Sigmoid colon (tissue), 7 donors: Measurements from ENCODE around the gene TLL2. TPM values are rescaled to one million over a fixed set of nuclear protein-coding genes. Genes with fewer than 3 reads are reported as not detected.

Experiments used
- DNase-seq: peaks from one replicate; pipeline ENCODE4 v3.0.0-alpha.2; 2019
- H3K27ac ChIP-seq, 4 donors: fragments of 200-600 bp; sonication (generic); one replicate each; pipeline ENCODE4 v1.5.1; 2016 to 2019; ENCODE audit warnings: mild to moderate bottlenecking in 1 of 4
- H3K27me3 ChIP-seq, 3 donors: fragments of 200-600 bp; sonication (generic); one replicate each; pipeline ENCODE4 v1.5.1; 2019; ENCODE audit warnings: mild to moderate bottlenecking in 1 of 3
- H3K36me3 ChIP-seq, 4 donors: fragments of 200-600 bp; sonication (generic); one replicate each; pipeline ENCODE4 v1.5.1; 2016 to 2019
- H3K4me1 ChIP-seq, 4 donors: fragments of 200-600 bp; sonication (generic); one replicate each; pipeline ENCODE4 v1.5.1; 2017 to 2019
- H3K4me3 ChIP-seq, 4 donors: fragments of 200-600 bp; sonication (generic); one replicate each; pipeline ENCODE4 v1.5.1; 2017 to 2019; ENCODE audit warnings: mild to moderate bottlenecking in 2 of 4, moderate library complexity in 1 of 4
- H3K9me3 ChIP-seq, 4 donors: fragments of 200-600 bp in 3 of 4; sonication (generic) in 3 of 4; one replicate each; pipeline versions ENCODE4 v1.5.1 to v1.6.1; 2013 to 2019
- EP300 ChIP-seq, 4 donors: sonication (generic); formaldehyde crosslinking; IDR thresholded peaks; one replicate each; pipeline ENCODE4 v1.6.1; 2017; ENCODE audit warnings: antibody characterized with exemption in 4 of 4
- POLR2A ChIP-seq, 2 donors: fragments of 450-650 bp; IDR thresholded peaks; one replicate each; pipeline ENCODE4 v1.6.1; 2016; ENCODE audit warnings: antibody characterized with exemption in 2 of 2, mild to moderate bottlenecking in 2 of 2, moderate library complexity in 2 of 2
- POLR2AphosphoS5 ChIP-seq, 4 donors: sonication (generic); formaldehyde crosslinking; IDR thresholded peaks; one replicate each; pipeline ENCODE4 v1.6.1; 2017; ENCODE audit warnings: antibody characterized with exemption in 4 of 4
- WGBS, 2 donors: extraction: QIAGEN DNeasy Blood & Tissue Kit; methylation state at CpG; one replicate each; pipeline ENCODE4 v1.1.7; 2013; 5-methylcytosine and 5-hydroxymethylcytosine counted together
- intact Hi-C: fragments of 100-400 bp; cut with DNase I; formaldehyde crosslinking; loops from one replicate; pipeline ENCODE4 v1.15.1; 2023
- polyA plus RNA-seq, 3 donors: library from polyadenylated mRNA; stranded (reverse); fragments of 200-250 nt; gene quantifications; one replicate each; pipeline ENCODE4 v1.2.3, GENCODE V29; 2013
- total RNA-seq, 4 donors: library from RNA; depleted of rRNA; stranded (reverse); fragments of >200 nt; gene quantifications; one replicate each; pipeline ENCODE4 v1.1.0, GENCODE V29; 2016
- TF ChIP-seq, protein P1 (sequence below), 4 experiments: fragments of 450-650 bp in 3 of 4; fragments of 200-600 bp in 1 of 4; IDR thresholded peaks; one replicate each; pipeline ENCODE4 v1.5.1; 2016 to 2019; ENCODE audit warnings: antibody characterized with exemption in 4 of 4, mild to moderate bottlenecking in 3 of 4, moderate library complexity in 2 of 4
- donor health status: healthy with polysubstance abuse.
- donor health status: Bipolar disorder and iron deficiency.
- donor health status: healthy.

Gene TLL2
- total and polyA plus RNA-seq, 7 donors, result 0.14 to 2.2 (median 0.36) TPM; not detected in 2

DNA sequence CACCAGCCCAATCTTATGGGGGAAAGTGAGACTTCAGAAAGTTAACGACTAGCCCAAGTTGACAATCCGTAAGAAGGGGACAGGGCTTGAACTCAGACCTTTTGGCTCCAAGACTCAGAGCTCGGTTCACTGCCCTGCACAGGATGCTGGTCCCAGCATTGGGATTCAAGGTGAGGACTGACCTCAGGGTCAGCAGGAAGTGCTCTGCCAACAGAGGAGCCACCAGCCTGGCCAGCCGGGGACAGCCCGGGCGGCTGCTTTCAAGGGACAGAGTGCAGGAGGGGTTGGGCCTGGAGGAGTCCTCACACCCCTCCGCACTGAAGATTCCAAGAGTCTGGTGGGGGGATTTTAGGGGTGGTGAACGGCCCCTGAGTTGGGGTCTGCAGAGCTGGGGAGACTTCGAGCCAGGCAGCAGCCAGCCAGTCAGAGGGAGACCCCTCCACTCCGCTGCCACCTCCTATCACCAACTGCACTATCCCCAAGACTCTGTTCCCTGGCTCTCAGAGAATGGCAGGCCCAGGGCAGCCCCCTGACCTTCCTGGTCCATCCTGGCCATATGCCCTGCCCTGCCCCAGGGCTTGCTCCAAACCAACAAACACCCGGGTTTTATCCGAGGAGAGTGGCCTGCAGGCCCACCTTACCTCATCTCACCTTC, 19.7 kb downstream of the TLL2 start:
- H3K27ac ChIP-seq, result no peak overlapping the region
- WGBS, 2 donors, result 86 to 94% methylated on average over 12 of the region's 12 CpGs
- no peak for DNase-seq
- no peak overlapping the region for H3K4me3 ChIP-seq
- intact Hi-C loops, result no loop called here
- no peaks in the 10 kb centered on the region for H3K36me3 ChIP-seq
- H3K4me1 ChIP-seq, result no peaks in the 10 kb centered on the region
- no peak for TF ChIP-seq EP300 (IDR thresholded peaks at IDR 0.05)
- TF ChIP-seq POLR2AphosphoS5 (IDR thresholded peaks at IDR 0.05), result no peak
- TF ChIP-seq POLR2A (IDR thresholded peaks at IDR 0.05), result no peak
- TF ChIP-seq, protein P1, sequence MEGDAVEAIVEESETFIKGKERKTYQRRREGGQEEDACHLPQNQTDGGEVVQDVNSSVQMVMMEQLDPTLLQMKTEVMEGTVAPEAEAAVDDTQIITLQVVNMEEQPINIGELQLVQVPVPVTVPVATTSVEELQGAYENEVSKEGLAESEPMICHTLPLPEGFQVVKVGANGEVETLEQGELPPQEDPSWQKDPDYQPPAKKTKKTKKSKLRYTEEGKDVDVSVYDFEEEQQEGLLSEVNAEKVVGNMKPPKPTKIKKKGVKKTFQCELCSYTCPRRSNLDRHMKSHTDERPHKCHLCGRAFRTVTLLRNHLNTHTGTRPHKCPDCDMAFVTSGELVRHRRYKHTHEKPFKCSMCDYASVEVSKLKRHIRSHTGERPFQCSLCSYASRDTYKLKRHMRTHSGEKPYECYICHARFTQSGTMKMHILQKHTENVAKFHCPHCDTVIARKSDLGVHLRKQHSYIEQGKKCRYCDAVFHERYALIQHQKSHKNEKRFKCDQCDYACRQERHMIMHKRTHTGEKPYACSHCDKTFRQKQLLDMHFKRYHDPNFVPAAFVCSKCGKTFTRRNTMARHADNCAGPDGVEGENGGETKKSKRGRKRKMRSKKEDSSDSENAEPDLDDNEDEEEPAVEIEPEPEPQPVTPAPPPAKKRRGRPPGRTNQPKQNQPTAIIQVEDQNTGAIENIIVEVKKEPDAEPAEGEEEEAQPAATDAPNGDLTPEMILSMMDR (IDR thresholded peaks at IDR 0.05), result no peak
- H3K27me3 ChIP-seq, result no peaks in the 10 kb centered on the region
- no peaks in the 10 kb centered on the region for H3K9me3 ChIP-seq

DNA sequence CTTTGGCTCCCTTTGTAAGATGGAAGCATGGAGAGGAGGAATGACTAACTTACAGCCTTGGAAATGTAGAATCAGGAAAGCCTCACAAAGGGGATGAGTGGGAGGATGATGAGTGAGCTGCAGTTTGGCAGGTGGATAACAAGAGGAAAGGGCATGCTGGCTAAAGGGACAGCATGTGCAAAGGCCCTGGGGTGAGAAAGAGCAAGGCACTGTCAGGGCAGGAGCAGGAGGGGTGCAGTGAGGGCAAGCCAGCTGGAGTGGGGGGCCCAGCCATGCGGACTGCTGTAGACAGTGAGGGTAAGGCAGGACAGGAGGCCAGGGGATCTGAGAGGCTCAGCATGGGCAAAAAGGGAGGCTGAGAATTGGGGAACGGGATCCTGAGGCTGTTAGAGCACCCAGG, 20.5 kb downstream of the TLL2 start:
- Histone ChIP-seq H3K27ac (no peak overlapping the region), H3K36me3 (no peaks in the 10 kb centered on the region), H3K4me1 (no peaks in the 10 kb centered on the region), H3K27me3 (no peaks in the 10 kb centered on the region), H3K9me3 (no peaks in the 10 kb centered on the region), H3K4me3 (no peak overlapping the region)
- intact Hi-C loops, result no loop called here
- TF ChIP-seq POLR2A (IDR thresholded peaks at IDR 0.05) (no peak), POLR2AphosphoS5 (IDR thresholded peaks at IDR 0.05) (no peak), EP300 (IDR thresholded peaks at IDR 0.05) (no peak)
- TF ChIP-seq, protein P1 (IDR thresholded peaks at IDR 0.05), result no peak
- WGBS, 2 donors, result 92% methylated on average over 2 of the region's 2 CpGs
- DNase-seq, result no peak

DNA sequence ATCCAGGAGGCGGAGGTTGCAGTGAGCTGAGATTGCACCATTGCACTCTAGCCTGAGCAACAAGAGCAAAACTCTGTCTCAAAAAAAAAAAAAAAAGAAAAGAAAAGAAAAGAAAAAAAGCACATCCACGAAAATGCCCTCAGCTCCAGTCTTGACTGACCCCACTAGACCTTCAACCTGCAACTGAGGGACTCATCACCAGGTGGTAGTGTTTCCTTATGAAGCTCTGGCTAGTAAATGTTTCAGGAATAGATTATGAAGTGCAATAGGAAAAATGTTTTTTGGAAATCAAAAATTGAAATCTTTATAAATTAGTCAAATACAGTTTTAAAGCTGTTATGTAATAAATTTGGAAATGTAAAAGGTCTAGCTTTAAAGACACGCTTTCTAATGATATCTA, 22.4 kb downstream of the TLL2 start:
- Histone ChIP-seq H3K4me3 (no peak overlapping the region), H3K9me3 (no peaks in the 10 kb centered on the region), H3K27me3 (peaks cover 0 to 7% (median 0%) of the 10 kb centered on the region in 3 donors), H3K4me1 (no peaks in the 10 kb centered on the region), H3K36me3 (no peaks in the 10 kb centered on the region), H3K27ac (no peak overlapping the region)
- 72 to 82% methylated on average over 3 of the region's 3 CpGs for WGBS, 2 donors
- TF ChIP-seq POLR2A (IDR thresholded peaks at IDR 0.05), result no peak
- TF ChIP-seq, protein P1 (IDR thresholded peaks at IDR 0.05), result no peak
- no peak for TF ChIP-seq EP300 (IDR thresholded peaks at IDR 0.05)
- no peak for TF ChIP-seq POLR2AphosphoS5 (IDR thresholded peaks at IDR 0.05)
- intact Hi-C loops, result no loop called here
- no peak for DNase-seq

DNA sequence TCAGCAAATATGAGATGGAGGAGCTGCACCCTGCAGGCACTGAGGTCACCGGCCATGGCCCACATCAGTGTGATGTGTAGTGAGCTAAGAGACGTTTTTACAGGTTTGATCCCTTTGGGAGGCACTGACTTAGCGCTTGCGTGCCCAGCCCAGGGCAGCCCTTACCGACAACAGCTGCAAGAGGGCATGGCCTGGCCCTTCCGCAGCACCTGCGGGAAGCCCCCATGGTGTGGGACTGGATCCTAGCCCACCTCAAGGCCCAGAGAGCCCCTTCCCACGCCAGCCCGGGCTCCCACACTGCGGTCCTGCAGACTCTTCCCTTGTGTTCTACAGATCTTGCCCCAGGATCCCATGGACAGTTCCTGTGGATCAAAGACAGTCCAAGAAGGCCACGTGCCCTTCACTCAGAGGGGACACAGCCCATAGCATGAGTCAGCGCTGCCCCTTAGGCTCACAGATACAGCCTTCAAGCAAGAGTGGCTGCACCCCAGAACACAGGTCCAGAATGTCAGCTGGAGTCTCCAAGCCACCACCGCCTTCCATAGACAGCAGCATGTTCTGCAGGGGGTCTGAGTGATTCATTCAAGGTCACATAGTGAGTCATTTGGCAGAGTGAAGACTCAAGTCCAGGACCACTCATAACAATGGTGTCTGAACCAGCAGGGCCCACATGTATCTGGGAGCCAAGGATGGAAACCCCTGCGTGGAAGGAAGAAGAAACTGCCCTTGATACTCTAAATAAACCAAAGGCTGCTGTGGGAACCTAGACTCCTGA, 25.4 kb downstream of the TLL2 start:
- Histone ChIP-seq H3K27me3 (peaks cover 0 to 7% (median 0%) of the 10 kb centered on the region in 3 donors), H3K4me1 (no peaks in the 10 kb centered on the region), H3K36me3 (no peaks in the 10 kb centered on the region), H3K27ac (no peak overlapping the region), H3K9me3 (no peaks in the 10 kb centered on the region), H3K4me3 (no peak overlapping the region)
- DNase-seq, result no peak
- intact Hi-C loops, result no loop called here
- TF ChIP-seq EP300 (IDR thresholded peaks at IDR 0.05) (no peak), POLR2A (IDR thresholded peaks at IDR 0.05) (no peak), POLR2AphosphoS5 (IDR thresholded peaks at IDR 0.05) (no peak)
- TF ChIP-seq, protein P1 (IDR thresholded peaks at IDR 0.05), result no peak
- WGBS, 2 donors, result 89 to 90% methylated on average over 14 of the region's 14 CpGs
